Activated CD8-positive, alpha-beta memory T cell treated with anti-CD3 and anti-CD28 coated beads for 36 hours (primary cell): ENCODE measurements around the gene LGI2. TPM values are rescaled to one million over a fixed set of nuclear protein-coding genes. Genes with fewer than 3 reads are reported as not detected.
"Not testable (repeated sequence)": the region's sequence is repeated elsewhere in the genome, so short reads cannot be mapped to it uniquely, and the experiment has no call there.

Experiments
- CTCF ChIA-PET: fragments of 350-600 bp; sonication (Branson Sonifier 250); formaldehyde crosslinking; loops from one replicate; lab custom pipeline; 2021; ENCODE audit warnings: antibody characterized with exemption; lab: Charles Lee
- POLR2A ChIA-PET: fragments of 350-600 bp; sonication (Branson Sonifier 250); formaldehyde crosslinking; loops from one replicate; lab custom pipeline; 2021; ENCODE audit warnings: antibody characterized with exemption; lab: Charles Lee
- total RNA-seq, 2 experiments: library from RNA; stranded (reverse); gene quantifications; one replicate each; pipeline ENCODE4 v1.2.3, GENCODE V29; 2021

The LGI2 gene
- total RNA-seq, 2 experiments from 2014 or later = not detected

GRCh38 chr4:25051534-25051933, 20.8 kb upstream of the LGI2 start:
- CTCF ChIA-PET = no interaction called here
- POLR2A ChIA-PET = no interaction called here

GRCh38 chr4:25050370-25051078, 19.8 kb upstream of the LGI2 start:
- CTCF ChIA-PET = no interaction called here
- POLR2A ChIA-PET = no interaction called here

- POLR2A ChIA-PET = no interaction called here
- CTCF ChIA-PET = no interaction called here
Measured at GRCh38 chr4:25043548-25043947, 12.8 kb upstream of the LGI2 start.

GRCh38 chr4:25033526-25033925, 2.8 kb upstream of the LGI2 start:
- ChIA-PET CTCF (interaction anchor here (0.6 kb wide), 1 partner anchor 12 kb away, joined by 3 read pairs; no protein-coding TSS in a partner anchor), POLR2A (no interaction called here)

- CTCF ChIA-PET = no interaction called here
- POLR2A ChIA-PET = no interaction called here
Measured at GRCh38 chr4:25032126-25032525, 1.4 kb upstream of the LGI2 start.

- ChIA-PET CTCF (no interaction called here), POLR2A (no interaction called here)
Measured at GRCh38 chr4:25031077-25031621, 403 bp upstream of the LGI2 start.

DNA sequence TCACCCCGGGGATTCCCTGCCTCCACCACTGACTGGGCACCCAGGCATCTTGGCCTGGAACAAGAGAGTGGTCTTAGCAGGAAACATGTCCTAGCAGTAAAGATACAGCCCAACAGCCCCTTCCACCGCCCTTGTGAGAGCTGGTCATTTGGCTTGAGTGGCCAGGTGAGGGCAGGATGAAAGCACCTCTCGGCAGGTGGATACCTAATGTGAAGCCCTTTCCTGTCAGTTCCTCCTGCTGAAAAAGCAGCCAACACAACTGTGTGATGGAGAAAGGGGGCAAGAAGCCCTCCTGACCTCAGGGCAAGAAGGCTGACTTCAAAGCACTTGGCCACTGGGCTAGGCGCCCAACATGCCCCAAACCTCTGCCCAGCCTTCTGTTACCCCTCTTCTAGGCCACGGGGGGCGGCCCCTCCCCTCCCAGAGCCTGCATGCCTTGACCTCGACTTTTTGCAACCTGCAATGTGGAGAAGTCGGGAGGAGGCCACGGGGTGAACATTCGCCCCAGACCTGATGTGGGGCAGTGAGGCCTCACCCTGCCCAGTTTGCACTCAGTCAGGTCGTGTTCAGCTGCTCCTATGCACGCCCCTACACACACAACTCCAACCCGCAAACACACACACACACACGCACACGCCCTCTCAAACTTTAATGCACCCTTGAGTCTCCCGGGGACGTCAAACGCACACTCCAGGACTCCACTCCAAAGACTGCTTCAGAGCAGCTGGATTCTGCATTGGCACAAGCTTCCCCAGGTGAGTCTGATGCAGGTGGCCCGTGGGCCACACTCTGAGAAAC, 1.1 kb downstream of the LGI2 start:
- ChIA-PET POLR2A (no interaction called here), CTCF (no interaction called here)

DNA sequence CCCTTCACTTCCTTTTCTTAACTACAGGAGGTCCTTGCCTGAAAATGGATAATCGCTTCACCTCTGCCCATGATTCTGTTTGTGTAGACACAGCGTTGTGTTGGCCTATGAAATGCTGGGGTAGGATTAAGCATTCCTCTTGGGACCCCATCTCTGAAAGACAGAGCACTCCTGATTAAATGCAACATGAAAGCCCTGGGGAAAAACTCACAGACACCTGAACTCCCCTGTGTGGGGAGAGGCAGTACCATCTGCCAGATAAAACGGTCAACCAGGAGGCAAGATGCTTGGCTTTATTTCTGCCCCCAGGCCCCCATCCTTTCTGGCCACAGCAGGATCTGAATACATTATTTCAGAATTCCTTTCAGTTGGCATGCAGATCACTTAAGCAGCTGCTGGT, 1.9 kb downstream of the LGI2 start:
- ChIA-PET POLR2A (no interaction called here), CTCF (no interaction called here)

GRCh38 chr4:25022766-25023165, 8.0 kb downstream of the LGI2 start:
- ChIA-PET POLR2A (no interaction called here), CTCF (no interaction called here)

DNA sequence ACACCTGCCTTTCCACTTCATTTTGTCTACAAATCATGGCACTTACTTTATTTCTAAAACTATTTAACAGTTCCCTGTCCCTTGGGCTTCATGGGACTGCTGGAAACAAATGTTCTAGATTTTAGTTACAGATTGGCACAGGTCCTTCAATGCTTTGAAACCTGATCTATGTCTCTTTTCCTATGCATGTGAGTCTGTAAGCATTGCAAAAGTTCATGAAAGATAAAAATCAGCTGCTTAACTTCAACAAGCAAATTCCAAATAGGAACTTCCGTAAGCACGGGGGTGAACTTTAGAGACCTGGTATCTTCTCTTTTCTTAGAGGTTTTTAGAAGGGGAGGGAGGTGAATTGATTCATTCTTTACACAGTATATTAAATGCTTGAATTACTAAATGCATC, 9.5 kb downstream of the LGI2 start:
- POLR2A ChIA-PET = no interaction called here
- CTCF ChIA-PET = no interaction called here

GRCh38 chr4:25020236-25020635, 10.5 kb downstream of the LGI2 start:
- CTCF ChIA-PET = interaction anchor here (1.4 kb wide), 1 partner anchor 9 kb away, joined by 3 read pairs; no protein-coding TSS in a partner anchor
- POLR2A ChIA-PET = no interaction called here

DNA sequence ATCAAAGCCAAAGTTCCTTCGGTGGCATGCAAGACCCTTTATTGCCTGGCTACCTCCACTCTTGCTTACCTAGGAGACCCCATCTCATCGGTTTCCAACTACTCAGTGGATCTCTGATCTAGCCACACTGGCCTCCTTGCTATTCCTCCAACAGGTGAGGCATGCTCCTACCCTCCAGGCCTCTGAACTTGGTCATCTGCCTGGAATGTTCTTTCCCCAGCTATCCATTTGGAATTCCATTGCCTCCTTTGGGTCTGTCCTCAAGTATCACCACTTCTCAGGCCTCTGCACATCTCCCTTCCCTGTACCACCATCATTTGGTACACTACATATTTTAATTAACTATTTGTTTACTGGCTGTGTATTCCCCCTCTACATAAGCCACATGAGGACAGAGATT, 11.2 kb downstream of the LGI2 start:
- ChIA-PET POLR2A (no interaction called here), CTCF (interaction anchor here (1.4 kb wide), 1 partner anchor 9 kb away, joined by 3 read pairs; no protein-coding TSS in a partner anchor)

DNA sequence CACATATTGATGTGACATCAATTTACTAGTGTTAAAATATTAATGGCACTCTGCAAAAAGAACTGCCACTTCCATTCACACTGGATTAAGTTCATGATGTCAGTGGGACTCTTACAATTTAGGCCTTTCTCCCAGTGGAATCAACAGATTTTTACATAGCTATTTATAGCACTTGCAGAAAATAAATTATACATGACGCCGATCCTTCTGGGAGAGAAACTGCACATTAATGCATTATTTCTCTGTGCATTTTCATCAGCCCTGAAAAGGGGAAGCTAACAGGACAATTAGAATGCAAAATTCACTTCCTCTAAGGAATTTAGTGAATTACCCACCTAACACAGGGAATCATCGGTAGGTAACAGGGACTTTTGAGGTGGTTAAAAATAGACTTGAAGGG, 15.7 kb downstream of the LGI2 start:
- POLR2A ChIA-PET = no interaction called here

DNA sequence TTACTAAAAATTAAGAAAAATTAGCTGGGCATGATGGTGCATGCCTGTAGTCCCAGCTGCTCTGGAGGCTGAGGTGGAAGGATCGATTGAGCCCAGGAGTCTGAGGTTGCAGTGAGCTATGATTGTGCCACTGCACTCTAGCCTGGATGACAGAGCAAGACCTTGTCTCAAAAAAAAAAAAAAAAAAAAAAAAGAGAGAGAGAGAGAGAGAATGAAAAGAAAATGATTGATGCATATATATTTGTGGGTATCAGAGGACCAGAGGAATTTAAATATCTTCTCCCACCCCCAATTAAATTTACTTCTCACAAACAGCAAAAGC, 16.1 kb downstream of the LGI2 start:
- CTCF ChIA-PET, POLR2A ChIA-PET: not testable (repeated sequence)

More for the DNA sequence above, 15.7 kb downstream of the LGI2 start:
- CTCF ChIA-PET = no interaction called here

DNA sequence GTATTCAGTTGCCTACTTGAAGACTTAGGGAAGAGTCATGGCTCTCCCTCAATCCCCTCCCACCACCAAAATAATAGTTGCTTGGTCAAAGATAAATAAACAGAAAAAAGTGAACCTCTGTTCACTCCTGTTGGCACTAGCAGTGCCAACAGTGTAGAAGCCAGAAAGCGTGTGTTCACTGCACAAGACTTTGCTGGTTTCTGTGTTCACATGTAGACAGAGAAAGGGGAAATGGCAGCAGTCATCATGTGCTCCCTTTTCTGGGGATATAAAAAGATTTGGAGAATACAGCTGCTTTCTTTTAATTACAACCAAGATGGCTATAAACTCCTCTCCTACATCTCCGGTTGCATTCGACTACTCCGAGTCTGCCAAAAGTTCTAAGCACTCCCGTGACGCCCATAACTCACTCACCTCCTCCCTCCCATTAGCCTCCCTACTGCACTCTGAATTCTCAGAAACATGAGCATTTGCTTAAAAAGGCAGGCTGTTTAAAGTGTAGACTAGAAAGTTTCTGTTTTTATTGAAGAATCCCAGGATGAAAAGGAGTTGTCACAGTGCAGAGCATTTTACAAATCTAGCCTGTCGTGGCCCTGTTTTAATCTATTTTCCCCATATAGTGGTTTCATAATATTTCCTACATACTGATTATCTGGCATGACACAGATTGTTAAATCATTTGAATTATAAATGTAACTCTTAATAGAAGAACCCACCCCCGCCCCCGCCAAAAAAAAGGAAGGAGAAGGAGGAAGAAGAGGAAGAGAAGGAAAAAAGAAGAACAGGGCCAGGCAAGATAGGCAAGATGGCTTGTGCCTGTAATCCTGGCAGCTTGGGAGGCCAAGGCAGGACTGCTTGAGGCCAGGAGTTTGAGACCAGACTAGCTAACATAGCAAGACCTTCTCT, 16.7 kb downstream of the LGI2 start:
- POLR2A ChIA-PET = no interaction called here

GRCh38 chr4:25012655-25013054, 18.1 kb downstream of the LGI2 start:
- ChIA-PET CTCF (no interaction called here), POLR2A (no interaction called here)

More for the DNA sequence above, 16.7 kb downstream of the LGI2 start:
- CTCF ChIA-PET = no interaction called here

DNA sequence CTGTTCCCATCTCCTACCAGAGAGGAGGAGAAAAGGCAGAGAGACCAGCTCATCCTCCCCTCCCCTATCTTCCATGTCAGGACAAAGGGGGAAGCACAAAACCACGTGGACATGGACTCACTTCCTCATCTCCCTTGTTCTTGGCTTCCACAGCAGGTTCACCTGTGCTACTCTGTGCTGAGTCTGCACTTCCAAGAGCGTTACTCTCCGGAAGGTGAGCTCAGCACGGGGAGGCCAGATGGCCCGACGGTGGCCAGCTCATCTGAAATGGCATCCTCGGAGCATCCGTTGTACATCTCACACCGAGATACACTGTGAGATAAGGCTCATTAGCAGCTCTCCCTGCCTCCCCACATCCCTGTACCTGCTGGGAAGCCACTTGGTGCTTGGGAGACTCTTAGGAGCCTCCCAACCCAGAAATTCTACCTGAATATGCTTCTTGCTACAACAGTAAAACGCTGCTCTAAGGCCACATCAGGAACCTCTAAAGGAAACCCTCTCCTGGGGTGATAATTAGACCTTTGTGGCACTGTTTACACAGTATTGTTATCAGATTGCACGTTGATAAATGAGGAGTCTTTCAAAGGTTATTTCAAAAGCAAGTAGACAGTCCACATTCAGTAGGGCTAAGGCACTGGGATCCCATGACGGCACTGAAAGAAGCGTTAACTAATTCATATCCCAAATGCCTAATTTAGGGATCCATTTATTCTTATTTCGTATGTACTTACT, 19.4 kb downstream of the LGI2 start:
- CTCF ChIA-PET = interaction anchor here (1.3 kb wide), 1 partner anchor 8 kb away, joined by 3 read pairs; no protein-coding TSS in a partner anchor
- POLR2A ChIA-PET = no interaction called here

- ChIA-PET POLR2A (no interaction called here), CTCF (no interaction called here)
Measured at GRCh38 chr4:25007598-25007997, 23.1 kb downstream of the LGI2 start.

GRCh38 chr4:25002681-25003080, 28.1 kb downstream of the LGI2 start:
- ChIA-PET CTCF (no interaction called here), POLR2A (no interaction called here)
